Occipital lobe (tissue), 2 donors: ENCODE results near the gene NRDC. TPM values are rescaled to one million over a fixed set of nuclear protein-coding genes. Genes with fewer than 3 reads are reported as not detected.
"Not testable (repeated sequence)": the region's sequence is repeated elsewhere in the genome, so short reads cannot be mapped to it uniquely, and the experiment has no call there.

Source experiments
- DNase-seq: peaks from one replicate; lab custom pipeline; 2025; lab: John Stamatoyannopoulos, UW
- total RNA-seq: library from RNA; depleted of rRNA; stranded (reverse); fragments of >200 nt; gene quantifications from one replicate; pipeline ENCODE4 v1.2.3, GENCODE V29; 2014

NRDC gene
- total RNA-seq, 1 donor from 2014 or later = 76.0 TPM

GRCh38 chr1:51878308-51878615 lies 265 bp downstream of the NRDC start:
- no peak for DNase-seq

- DNase-seq = peak; percentile 5
Observed at GRCh38 chr1:51877434-51878307, 856 bp downstream of the NRDC start.

GRCh38 chr1:51875836-51876235 lies 2.7 kb downstream of the NRDC start:
- DNase-seq = no peak

- DNase-seq = no peak
Observed at GRCh38 chr1:51875291-51875772, 3.2 kb downstream of the NRDC start.

- DNase-seq = not testable (repeated sequence)
Observed at GRCh38 chr1:51873270-51873669, 5.3 kb downstream of the NRDC start.

GRCh38 chr1:51871351-51871975 lies 7.1 kb downstream of the NRDC start:
- no peak for DNase-seq

GRCh38 chr1:51870603-51871350 lies 7.8 kb downstream of the NRDC start:
- no peak for DNase-seq

- DNase-seq = no peak
Observed at GRCh38 chr1:51867479-51868232, 10.9 kb downstream of the NRDC start.

- DNase-seq = no peak
Observed at GRCh38 chr1:51863384-51863783, 15.1 kb downstream of the NRDC start.

- DNase-seq = no peak
Observed at GRCh38 chr1:51861669-51862068, 16.9 kb downstream of the NRDC start.

GRCh38 chr1:51859735-51860134 lies 18.8 kb downstream of the NRDC start:
- no peak for DNase-seq

GRCh38 chr1:51859333-51859732 lies 19.2 kb downstream of the NRDC start:
- no peak for DNase-seq

GRCh38 chr1:51858892-51859291 lies 19.6 kb downstream of the NRDC start:
- no peak for DNase-seq

- no peak for DNase-seq
Observed at GRCh38 chr1:51856745-51857144, 21.8 kb downstream of the NRDC start.

- DNase-seq = no peak
Observed at GRCh38 chr1:51855624-51856023, 22.9 kb downstream of the NRDC start.

GRCh38 chr1:51853360-51853759 lies 25.2 kb downstream of the NRDC start:
- DNase-seq = no peak

GRCh38 chr1:51851882-51852396 lies 26.6 kb downstream of the NRDC start:
- DNase-seq = no peak

GRCh38 chr1:51850420-51851223 lies 27.9 kb downstream of the NRDC start:
- DNase-seq = no peak

- DNase-seq = no peak
Observed at GRCh38 chr1:51847294-51847920, 31.1 kb downstream of the NRDC start.

GRCh38 chr1:51843948-51844347 lies 34.6 kb downstream of the NRDC start:
- no peak for DNase-seq
